NOMO-1 treated with dmso at 0.1 percent for 144 hours (cell line): Measurements from ENCODE around the gene TTC24.
"Not testable (repeated sequence)": the region's sequence is repeated elsewhere in the genome, so short reads cannot be mapped to it uniquely, and the experiment has no call there.

Experiments
- DNase-seq: peaks from one replicate; lab custom pipeline; 2025; ENCODE audit not compliant: unreplicated experiment; lab: John Stamatoyannopoulos, UW

Gene TTC24

GRCh38 chr1:156607344-156607743 lies 27.8 kb downstream of the TTC24 start:
- DNase-seq = not testable (repeated sequence)

DNA sequence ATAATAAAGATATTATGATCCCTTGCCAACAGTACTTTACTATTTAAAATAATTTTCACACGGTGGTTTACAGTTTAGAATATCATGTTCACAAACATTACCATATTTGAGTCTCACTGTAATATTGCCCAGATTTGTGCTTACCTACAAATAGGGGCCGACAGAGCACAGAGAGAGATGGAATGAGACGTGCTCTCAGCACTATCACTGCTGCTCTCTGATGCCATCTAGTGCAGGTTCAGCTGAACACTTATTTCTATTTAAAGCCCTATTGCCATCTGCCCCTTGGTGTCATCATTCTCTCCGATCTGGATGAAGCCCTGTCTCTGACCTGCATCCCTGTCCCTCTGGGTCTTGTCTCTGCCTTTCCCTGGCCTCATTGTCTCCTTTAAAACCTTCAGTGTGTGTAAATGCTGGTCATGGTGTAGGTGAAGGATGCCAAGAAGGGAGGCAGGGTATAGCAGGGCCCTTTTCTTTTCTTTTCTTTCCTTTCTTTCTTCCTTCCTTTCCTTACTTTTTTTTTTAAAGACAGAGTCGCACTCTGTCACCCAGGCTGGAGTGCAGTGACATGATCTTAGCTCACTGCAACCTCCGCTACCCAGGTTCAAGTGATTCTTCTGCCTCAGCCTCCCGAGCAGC lies 28.6 kb downstream of the TTC24 start:
- DNase-seq = peak; percentile 69

GRCh38 chr1:156608981-156609380 lies 29.5 kb downstream of the TTC24 start:
- no peak for DNase-seq

DNA sequence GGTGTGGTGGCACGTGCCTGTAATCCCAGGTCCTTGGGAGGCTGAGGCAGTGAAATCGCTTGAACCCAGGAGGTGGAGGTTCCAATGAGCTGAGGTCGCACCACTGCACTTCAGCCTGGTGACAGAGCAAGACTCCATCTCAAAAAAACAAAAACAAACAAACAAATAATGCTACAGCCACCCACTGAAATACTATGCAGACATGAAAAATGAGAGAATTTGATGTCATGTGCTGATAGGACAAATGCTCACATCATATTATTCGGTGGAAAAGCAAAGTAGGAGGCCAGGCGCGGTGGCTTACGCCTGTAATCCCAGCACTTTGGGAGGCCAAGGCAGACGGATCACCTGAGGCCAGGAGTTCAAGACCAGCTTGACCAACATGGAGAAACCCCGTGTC lies 30.5 kb downstream of the TTC24 start:
- not testable (repeated sequence) for DNase-seq

DNA sequence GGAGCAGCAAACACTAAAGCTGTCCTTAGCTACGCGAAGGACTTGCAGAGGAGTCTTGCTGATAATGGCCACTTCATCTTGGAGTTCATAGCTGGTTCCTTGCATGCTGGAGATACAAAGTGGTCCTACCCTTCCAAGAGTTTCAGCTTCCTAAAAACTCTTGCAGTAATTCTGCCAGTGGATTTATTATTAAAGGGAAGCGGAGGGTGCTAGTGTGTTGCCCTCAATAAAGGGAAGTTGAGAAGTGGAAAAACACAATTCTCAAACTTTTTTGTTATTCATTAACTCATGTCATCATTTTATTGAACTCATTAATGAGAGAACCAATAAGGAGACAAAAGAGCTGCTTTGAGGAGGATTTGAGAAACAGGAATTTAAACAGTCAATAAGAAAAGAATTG lies 33.1 kb downstream of the TTC24 start:
- DNase-seq = no peak

GRCh38 chr1:156615946-156616345 lies 36.4 kb downstream of the TTC24 start:
- no peak for DNase-seq

DNA sequence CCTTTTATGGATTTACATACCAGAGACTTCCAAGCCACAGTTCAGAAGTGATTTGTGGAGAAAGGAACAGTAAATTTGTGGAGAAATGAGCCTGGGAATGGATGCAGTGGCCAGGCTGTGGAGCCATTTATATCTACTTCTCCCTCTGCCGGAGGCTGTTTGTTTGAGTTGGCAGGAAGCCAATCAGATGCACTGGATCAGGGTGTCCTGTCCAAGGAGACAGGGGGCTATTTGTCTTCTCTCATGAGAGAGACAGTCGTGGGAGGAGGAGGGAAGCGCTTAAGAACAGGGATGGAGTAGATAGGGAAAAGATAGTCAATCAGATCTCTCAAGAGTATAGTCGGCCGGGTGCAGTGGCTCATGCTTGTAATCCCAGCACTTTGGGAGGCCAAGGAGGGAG lies 36.9 kb downstream of the TTC24 start:
- no peak for DNase-seq

DNA sequence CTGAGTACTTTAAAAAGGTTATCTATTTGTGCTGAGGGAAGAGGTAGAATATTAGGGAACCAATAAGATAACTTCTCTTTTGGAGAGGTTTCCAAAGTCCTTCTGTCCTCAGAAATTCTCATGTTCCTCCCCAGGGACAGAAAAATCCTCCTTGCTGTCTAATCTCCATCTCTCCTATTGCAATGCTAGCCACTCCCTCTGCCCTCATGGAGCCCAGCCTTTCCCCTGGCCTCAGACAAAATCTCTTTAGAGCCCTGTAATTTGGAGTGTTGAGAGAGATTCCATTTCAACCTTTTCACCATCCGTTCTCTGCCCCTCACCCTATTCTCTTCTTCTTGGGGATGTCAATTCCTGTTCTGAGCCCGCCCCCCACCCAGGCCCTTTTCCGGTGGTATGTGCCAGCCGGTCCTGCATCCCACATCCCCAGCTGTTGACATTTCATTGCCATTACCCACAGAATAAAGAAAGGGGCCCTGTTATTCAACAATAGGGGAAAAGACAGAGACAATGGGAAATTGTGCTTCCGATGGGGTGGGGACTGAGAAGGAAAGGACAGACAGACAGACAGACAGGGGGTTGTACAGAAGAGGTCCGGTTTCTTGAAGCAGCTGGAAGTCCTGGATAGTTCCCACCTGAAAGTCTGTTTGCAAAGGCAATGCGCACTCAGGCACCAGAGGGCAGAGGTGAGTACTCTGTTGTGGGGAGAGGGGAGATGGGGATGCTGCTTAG lies 39.5 kb downstream of the TTC24 start, which contains the start of gene HAPLN2:
HAPLN2 (plus strand) TSS at position 563 of the 729 bp plus-strand sequence. CDS start 4,076 bp downstream, outside the sequence.
- DNase-seq = no peak

DNA sequence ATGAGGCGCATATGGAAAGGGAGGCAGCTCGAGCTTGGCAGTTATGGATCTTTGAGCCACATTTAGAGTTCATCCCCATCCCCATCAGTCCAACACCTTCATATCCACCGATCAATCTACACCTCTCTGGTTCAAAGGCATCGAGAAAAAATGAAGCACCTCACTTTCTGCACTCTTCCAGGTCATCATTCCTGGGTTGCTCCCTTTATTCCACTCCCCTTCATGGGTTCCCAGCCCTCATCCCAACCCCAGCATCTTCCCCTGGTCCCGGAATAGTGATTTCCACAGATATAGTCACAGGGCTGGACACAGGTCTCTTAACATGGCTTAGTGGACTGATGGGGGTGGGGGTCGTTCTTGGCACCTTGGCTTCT lies 40.0 kb downstream of the TTC24 start:
- DNase-seq = no peak

GRCh38 chr1:156622581-156623297 lies 43.2 kb downstream of the TTC24 start:
- DNase-seq = no peak

DNA sequence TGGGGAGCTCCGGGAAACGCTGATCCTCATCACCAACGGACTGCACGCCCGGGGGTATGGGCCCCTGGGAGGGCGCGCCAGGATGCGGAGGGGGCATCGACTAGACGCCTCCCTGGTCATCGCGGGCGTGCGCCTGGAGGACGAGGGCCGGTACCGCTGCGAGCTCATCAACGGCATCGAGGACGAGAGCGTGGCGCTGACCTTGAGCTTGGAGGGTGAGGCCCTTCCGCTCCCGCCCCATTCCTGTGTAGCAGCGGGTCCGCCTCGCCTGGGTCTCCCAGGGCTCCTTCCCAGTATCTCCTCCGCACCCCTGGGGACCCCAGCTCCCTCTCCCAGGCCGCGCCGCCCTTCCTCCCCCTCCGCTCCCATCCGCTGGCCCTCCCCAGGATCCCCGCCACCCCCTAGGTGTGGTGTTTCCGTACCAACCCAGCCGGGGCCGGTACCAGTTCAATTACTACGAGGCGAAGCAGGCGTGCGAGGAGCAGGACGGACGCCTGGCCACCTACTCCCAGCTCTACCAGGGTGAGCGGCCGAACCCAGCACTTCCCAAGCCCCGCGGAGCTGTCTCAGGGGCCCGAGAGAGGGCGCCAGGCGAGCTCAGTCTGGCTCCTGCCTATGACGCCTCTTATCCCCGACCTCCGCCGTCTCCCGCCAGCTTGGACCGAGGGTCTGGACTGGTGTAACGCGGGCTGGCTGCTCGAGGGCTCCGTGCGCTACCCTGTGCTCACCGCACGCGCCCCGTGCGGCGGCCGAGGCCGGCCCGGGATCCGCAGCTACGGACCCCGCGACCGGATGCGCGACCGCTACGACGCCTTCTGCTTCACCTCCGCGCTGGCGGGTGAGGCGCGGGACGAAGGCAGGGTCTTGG lies 44.7 kb downstream of the TTC24 start:
- DNase-seq = peak; percentile 27

GRCh38 chr1:156624814-156625435 lies 45.4 kb downstream of the TTC24 start:
- DNase-seq = no peak

DNA sequence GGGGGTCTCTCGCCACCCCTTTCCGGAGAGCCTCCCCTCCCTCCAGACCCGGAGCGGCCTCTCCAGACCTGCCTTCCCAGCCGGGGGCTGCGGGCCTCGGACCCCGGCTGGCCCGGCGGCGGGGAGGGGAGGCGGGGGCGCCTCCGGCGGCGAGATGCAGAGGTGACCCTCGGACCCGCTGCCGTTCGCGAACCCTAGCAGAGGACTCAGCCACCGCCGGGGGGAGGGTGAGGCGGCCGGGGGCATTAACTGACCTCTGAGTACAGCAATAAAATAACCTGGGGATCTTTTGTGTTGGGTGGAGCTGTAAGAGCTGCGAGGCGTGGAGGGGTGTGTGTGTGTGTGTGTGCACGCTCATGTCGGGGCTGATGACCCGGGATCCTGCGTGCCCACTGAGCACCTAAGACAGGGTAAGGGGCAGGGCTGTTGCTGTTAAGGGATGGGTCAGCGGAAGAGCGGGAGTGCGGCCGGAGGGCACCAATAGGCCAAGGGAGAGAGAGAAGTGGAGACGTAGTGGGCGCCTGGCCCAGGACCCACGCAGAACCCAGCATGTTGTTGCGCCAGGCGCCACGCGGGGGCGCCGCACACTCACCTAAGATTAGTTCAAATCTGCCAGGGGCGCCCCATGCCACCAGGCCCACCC lies 46.0 kb downstream of the TTC24 start:
- no peak for DNase-seq

- no peak for DNase-seq
These were observed 46.5 kb downstream of the TTC24 start for GRCh38 chr1:156626079-156626438.

- peak; percentile 20 for DNase-seq
These were observed 47.9 kb downstream of the TTC24 start for GRCh38 chr1:156627313-156627880.

DNA sequence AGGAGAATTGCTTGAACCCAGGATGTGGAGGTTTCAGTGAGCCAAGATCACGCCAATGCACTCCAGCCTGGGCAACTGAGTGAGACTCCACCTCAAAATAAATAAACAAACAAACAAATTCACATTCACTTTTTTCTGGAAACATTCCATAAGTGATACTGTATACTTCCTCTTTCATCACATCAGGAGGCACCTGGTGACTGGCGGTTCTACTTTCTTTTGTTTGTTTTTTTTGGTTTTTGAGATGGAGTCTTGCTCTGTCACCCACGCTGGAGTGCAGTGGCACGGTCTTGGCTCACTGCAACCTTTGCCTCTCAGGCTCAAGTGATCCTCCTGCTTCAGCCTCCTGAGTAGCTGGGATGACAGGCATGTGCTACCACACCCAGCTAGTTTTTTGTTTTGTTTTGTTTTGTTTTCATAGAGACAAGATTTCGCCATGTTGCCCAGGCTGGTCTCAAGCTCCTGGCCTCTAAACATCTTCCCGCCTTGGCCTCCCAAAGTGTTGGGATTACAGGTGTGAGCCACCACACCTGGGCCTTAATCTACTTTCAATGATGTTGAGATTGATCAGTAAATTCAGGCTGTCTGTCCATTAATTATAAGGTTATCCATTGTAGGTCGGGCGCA lies 50.4 kb downstream of the TTC24 start:
- no peak for DNase-seq

DNA sequence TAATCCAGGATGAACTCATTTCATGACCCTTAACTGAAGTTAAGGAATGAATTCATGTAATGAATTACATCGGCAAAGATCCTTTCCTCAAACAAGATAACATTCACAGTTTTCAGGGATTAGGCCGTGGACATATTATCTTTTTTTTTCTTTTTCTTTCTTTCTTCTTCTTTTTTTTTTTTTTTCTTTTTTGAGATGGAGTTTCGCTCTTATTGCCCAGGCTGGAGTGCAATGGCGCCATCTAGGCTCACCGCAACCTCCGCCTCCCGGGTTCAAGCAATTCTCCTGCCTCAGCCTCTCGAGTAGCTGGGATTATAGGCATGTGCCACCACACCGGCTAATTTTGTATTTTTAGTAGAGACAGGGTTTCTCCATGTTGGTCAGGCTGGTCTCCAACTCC lies 51.6 kb downstream of the TTC24 start:
- DNase-seq = not testable (repeated sequence)

DNA sequence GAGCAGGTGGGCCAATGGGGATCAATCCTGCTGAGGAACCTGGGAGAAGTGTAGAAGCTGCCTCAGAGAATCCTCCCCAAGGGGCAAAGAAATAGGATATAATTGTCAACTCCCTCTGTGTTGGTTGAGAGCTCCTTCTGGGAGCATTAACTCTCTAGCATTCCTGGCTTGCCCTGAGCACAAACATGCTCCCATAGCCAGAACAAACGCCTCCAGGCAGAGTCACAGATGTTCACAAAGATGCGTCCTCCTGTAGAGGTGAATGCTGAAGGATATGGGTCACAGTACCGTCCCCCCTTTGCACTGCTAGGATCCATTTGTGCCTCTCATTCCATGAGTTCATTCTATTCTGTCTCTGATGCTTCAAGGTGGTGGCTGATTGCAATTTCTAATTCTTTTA lies 52.8 kb downstream of the TTC24 start:
- no peak for DNase-seq
